Measurements from ENCODE around the gene GABRG3. TPM values are rescaled to one million over a fixed set of nuclear protein-coding genes. Genes with fewer than 3 reads are reported as not detected.
A peak's percentile ranks its signal among the peaks of the same experiment; 100 is the strongest.
"Not testable (repeated sequence)": the region's sequence is repeated elsewhere in the genome, so short reads cannot be mapped to it uniquely, and the experiment has no call there.

Gene GABRG3
- total and polyA plus RNA-seq, 5 donors = under 0.01 TPM; not detected in 4

- no peak for DNase-seq
- no peaks in the 10 kb centered on the region for H3K27me3 ChIP-seq (ENCODE audit: control insufficient read depth, insufficient read depth)
- intact Hi-C loops (cut with DNase I) = no loop called here
- WGBS = 95% methylated on average over 2 of the region's 2 CpGs
- no peak overlapping the region for H3K4me3 ChIP-seq (ENCODE audit: low read length)
- no peaks in the 10 kb centered on the region for H3K4me1 ChIP-seq (ENCODE audit: control insufficient read depth, insufficient read depth, low read length)
- ATAC-seq = no peak
- H3K9me3 ChIP-seq (ENCODE audit: control insufficient read depth, low read length) = no peaks in the 10 kb centered on the region
- H3K27ac ChIP-seq (ENCODE audit: low read length) = no peak overlapping the region
Observed at GRCh38 chr15:26996250-26996649, 25.3 kb downstream of the GABRG3 start.

- H3K27ac ChIP-seq (ENCODE audit: low read length); intact Hi-C loops (cut with DNase I); ATAC-seq; DNase-seq; H3K27me3 ChIP-seq (ENCODE audit: control insufficient read depth, insufficient read depth); H3K4me3 ChIP-seq (ENCODE audit: low read length); H3K9me3 ChIP-seq (ENCODE audit: control insufficient read depth, low read length); H3K4me1 ChIP-seq (ENCODE audit: control insufficient read depth, insufficient read depth, low read length): not testable (repeated sequence)
- WGBS = 80% methylated on average over 2 of the region's 4 CpGs
Observed at GRCh38 chr15:27003003-27003402, 32.0 kb downstream of the GABRG3 start.

- H3K27me3 ChIP-seq (ENCODE audit: control insufficient read depth, insufficient read depth); DNase-seq; ATAC-seq; H3K9me3 ChIP-seq (ENCODE audit: control insufficient read depth, low read length); H3K27ac ChIP-seq (ENCODE audit: low read length); H3K4me1 ChIP-seq (ENCODE audit: control insufficient read depth, insufficient read depth, low read length); intact Hi-C loops (cut with DNase I); H3K4me3 ChIP-seq (ENCODE audit: low read length): not testable (repeated sequence)
- WGBS = 91% methylated on average over 23 of the region's 24 CpGs
Observed at GRCh38 chr15:27004226-27004625, 33.2 kb downstream of the GABRG3 start.

GRCh38 chr15:27017168-27017809 is 46.3 kb downstream of the GABRG3 start:
- no peaks in the 10 kb centered on the region for H3K4me1 ChIP-seq (ENCODE audit: control insufficient read depth, insufficient read depth, low read length)
- H3K27me3 ChIP-seq (ENCODE audit: control insufficient read depth, insufficient read depth) = no peaks in the 10 kb centered on the region
- ATAC-seq (peak; percentile 31 to 72), DNase-seq (peak in 1 of 3 donors; percentile 20)
- 29% methylated on average over 10 of the region's 10 CpGs for WGBS
- no peak overlapping the region for H3K27ac ChIP-seq (ENCODE audit: low read length)
- H3K9me3 ChIP-seq (ENCODE audit: control insufficient read depth, low read length) = no peaks in the 10 kb centered on the region
- intact Hi-C loops (cut with DNase I) = no loop called here
- H3K4me3 ChIP-seq (ENCODE audit: low read length) = no peak overlapping the region

GRCh38 chr15:27019687-27020086 is 48.7 kb downstream of the GABRG3 start:
- Histone ChIP-seq H3K27ac (ENCODE audit: low read length) (no peak overlapping the region), H3K9me3 (ENCODE audit: control insufficient read depth, low read length) (no peaks in the 10 kb centered on the region), H3K4me1 (ENCODE audit: control insufficient read depth, insufficient read depth, low read length) (no peaks in the 10 kb centered on the region), H3K27me3 (ENCODE audit: control insufficient read depth, insufficient read depth) (no peaks in the 10 kb centered on the region), H3K4me3 (ENCODE audit: low read length) (no peak overlapping the region)
- intact Hi-C loops (cut with DNase I) = no loop called here
- 79% methylated on average over 6 of the region's 6 CpGs for WGBS
- no peak for ATAC-seq
- no peak for DNase-seq

GRCh38 chr15:27025481-27025966 is 54.5 kb downstream of the GABRG3 start:
- H3K9me3 ChIP-seq (ENCODE audit: control insufficient read depth, low read length) = no peaks in the 10 kb centered on the region
- ATAC-seq (no peak), DNase-seq (no peak)
- H3K4me1 ChIP-seq (ENCODE audit: control insufficient read depth, insufficient read depth, low read length) = no peaks in the 10 kb centered on the region
- H3K27ac ChIP-seq (ENCODE audit: low read length) = no peak overlapping the region
- intact Hi-C loops (cut with DNase I) = no loop called here
- H3K4me3 ChIP-seq (ENCODE audit: low read length) = no peak overlapping the region
- no peaks in the 10 kb centered on the region for H3K27me3 ChIP-seq (ENCODE audit: control insufficient read depth, insufficient read depth)
- 41% methylated on average over 9 of the region's 9 CpGs for WGBS

GRCh38 chr15:27027229-27027628 is 56.2 kb downstream of the GABRG3 start:
- Histone ChIP-seq H3K27me3 (ENCODE audit: control insufficient read depth, insufficient read depth) (no peaks in the 10 kb centered on the region), H3K4me3 (ENCODE audit: low read length) (no peak overlapping the region), H3K4me1 (ENCODE audit: control insufficient read depth, insufficient read depth, low read length) (no peaks in the 10 kb centered on the region), H3K9me3 (ENCODE audit: control insufficient read depth, low read length) (no peaks in the 10 kb centered on the region), H3K27ac (ENCODE audit: low read length) (no peak overlapping the region)
- 56% methylated on average over 6 of the region's 6 CpGs for WGBS
- intact Hi-C loops (cut with DNase I) = no loop called here
- ATAC-seq (no peak), DNase-seq (no peak)

GRCh38 chr15:27028858-27029477 is 58.0 kb downstream of the GABRG3 start:
- WGBS = 58% methylated on average over 12 of the region's 12 CpGs
- Histone ChIP-seq H3K4me1 (ENCODE audit: control insufficient read depth, insufficient read depth, low read length) (no peaks in the 10 kb centered on the region), H3K9me3 (ENCODE audit: control insufficient read depth, low read length) (no peaks in the 10 kb centered on the region), H3K27ac (ENCODE audit: low read length) (no peak overlapping the region), H3K4me3 (ENCODE audit: low read length) (no peak overlapping the region), H3K27me3 (ENCODE audit: control insufficient read depth, insufficient read depth) (no peaks in the 10 kb centered on the region)
- ATAC-seq (no peak), DNase-seq (peak in 1 of 3 donors; percentile 58)
- intact Hi-C loops (cut with DNase I) = no loop called here

GRCh38 chr15:27036210-27036609 is 65.2 kb downstream of the GABRG3 start:
- no peak for DNase-seq
- Histone ChIP-seq H3K4me1 (ENCODE audit: control insufficient read depth, insufficient read depth, low read length) (no peaks in the 10 kb centered on the region), H3K27ac (ENCODE audit: low read length) (no peak overlapping the region), H3K4me3 (ENCODE audit: low read length) (no peak overlapping the region), H3K9me3 (ENCODE audit: control insufficient read depth, low read length) (no peaks in the 10 kb centered on the region), H3K27me3 (ENCODE audit: control insufficient read depth, insufficient read depth) (no peaks in the 10 kb centered on the region)
- intact Hi-C loops (cut with DNase I) = no loop called here
- ATAC-seq = no peak
- 87% methylated on average over 14 of the region's 14 CpGs for WGBS

GRCh38 chr15:27037501-27037900 is 66.5 kb downstream of the GABRG3 start:
- 50% methylated on average over 2 of the region's 2 CpGs for WGBS
- DNase-seq (no peak), ATAC-seq (no peak)
- intact Hi-C loops (cut with DNase I) = no loop called here
- no peaks in the 10 kb centered on the region for H3K9me3 ChIP-seq (ENCODE audit: control insufficient read depth, low read length)
- H3K4me1 ChIP-seq (ENCODE audit: control insufficient read depth, insufficient read depth, low read length) = no peaks in the 10 kb centered on the region
- no peak overlapping the region for H3K27ac ChIP-seq (ENCODE audit: low read length)
- H3K4me3 ChIP-seq (ENCODE audit: low read length) = no peak overlapping the region
- no peaks in the 10 kb centered on the region for H3K27me3 ChIP-seq (ENCODE audit: control insufficient read depth, insufficient read depth)

GRCh38 chr15:27039152-27039551 is 68.2 kb downstream of the GABRG3 start:
- 75% methylated on average over 3 of the region's 3 CpGs for WGBS
- ATAC-seq (no peak), DNase-seq (no peak)
- Histone ChIP-seq H3K27ac (ENCODE audit: low read length) (no peak overlapping the region), H3K27me3 (ENCODE audit: control insufficient read depth, insufficient read depth) (no peaks in the 10 kb centered on the region), H3K9me3 (ENCODE audit: control insufficient read depth, low read length) (no peaks in the 10 kb centered on the region), H3K4me3 (ENCODE audit: low read length) (no peak overlapping the region), H3K4me1 (ENCODE audit: control insufficient read depth, insufficient read depth, low read length) (no peaks in the 10 kb centered on the region)
- intact Hi-C loops (cut with DNase I) = no loop called here
